PC-9 (cell line): ENCODE data around the gene NFKBIZ. TPM values are rescaled to one million over a fixed set of nuclear protein-coding genes. Genes with fewer than 3 reads are reported as not detected.

Experiments
- BruUV-seq: library from RNA; stranded (reverse); fragments of 400-500 nt; replicated peaks from 2 replicates; lab custom pipeline; 2021; lab: Mats Ljungman, UMichigan
- CTCF ChIA-PET: fragments of 300-600 bp; sonication (Branson Sonifier 250); formaldehyde crosslinking; loops from one replicate; lab custom pipeline; 2022; ENCODE audit warnings: antibody characterized with exemption; lab: Charles Lee
- POLR2A ChIA-PET: fragments of 300-600 bp; sonication (Branson Sonifier 250); formaldehyde crosslinking; loops from one replicate; lab custom pipeline; 2022; ENCODE audit warnings: antibody characterized with exemption; ENCODE audit not compliant: unreplicated experiment; lab: Charles Lee
- DNase-seq, 2 experiments: peaks; one replicate each; pipeline versions ENCODE4 v3.0.0 to v3.0.0-alpha.2; 2015 to 2022; ENCODE audit warnings: mixed read lengths in 1 of 2
- H2AFZ ChIP-seq: fragments of 200-600 bp; sonication (generic); 2 replicates; pipeline ENCODE4 v1.8.1; 2017; ENCODE audit warnings: antibody characterized with exemption
- H3F3A ChIP-seq: fragments of 200-600 bp; sonication (generic); 2 replicates; pipeline ENCODE4 v1.8.1; 2017; ENCODE audit warnings: antibody characterized with exemption, mild to moderate bottlenecking, low read depth; ENCODE audit not compliant: insufficient read depth
- H3K27ac ChIP-seq: fragments of 200-600 bp; sonication (generic); 2 replicates; pipeline ENCODE4 v1.6.1; 2016; ENCODE audit warnings: mixed run types
- H3K27me3 ChIP-seq: fragments of 200-600 bp; sonication (generic); 2 replicates; pipeline ENCODE4 v1.6.1; 2016; ENCODE audit warnings: low read depth, mixed run types; ENCODE audit not compliant: insufficient read depth
- H3K36me3 ChIP-seq: fragments of 200-600 bp; sonication (generic); 2 replicates; pipeline ENCODE4 v1.6.1; 2016; ENCODE audit warnings: low read depth, mixed run types
- H3K4me1 ChIP-seq: fragments of 200-600 bp; sonication (generic); replicated peaks from 2 replicates; pipeline ENCODE4 v1.6.1; 2016; ENCODE audit warnings: mixed run types; ENCODE audit not compliant: insufficient read depth
- H3K4me2 ChIP-seq: fragments of 200-600 bp; sonication (generic); 2 replicates; pipeline ENCODE4 v1.6.1; 2017; ENCODE audit warnings: mixed run types
- H3K4me3 ChIP-seq: fragments of 200-600 bp; sonication (generic); 2 replicates; pipeline ENCODE4 v1.6.1; 2016; ENCODE audit warnings: mixed run types
- H3K79me2 ChIP-seq: fragments of 200-600 bp; sonication (generic); 2 replicates; pipeline ENCODE4 v1.6.1; 2017; ENCODE audit warnings: low read depth, mixed run types
- H3K9me2 ChIP-seq: fragments of 200-600 bp; sonication (generic); 2 replicates; pipeline ENCODE4 v1.8.1; 2017; ENCODE audit warnings: mild to moderate bottlenecking; ENCODE audit not compliant: insufficient read depth
- H3K9me3 ChIP-seq: fragments of 200-600 bp; sonication (generic); 2 replicates; pipeline ENCODE4 v1.8.1; 2016; ENCODE audit warnings: low read depth; ENCODE audit not compliant: insufficient read depth
- H4K20me1 ChIP-seq: fragments of 200-600 bp; sonication (generic); 2 replicates; pipeline ENCODE4 v1.8.1; 2017; ENCODE audit not compliant: insufficient read depth
- EZH2 ChIP-seq: fragments of 200-600 bp; sonication (generic); IDR thresholded peaks from 2 replicates; pipeline ENCODE4 v1.8.0; 2017; ENCODE audit warnings: antibody characterized with exemption, low read depth
- intact Hi-C: fragments of 100-400 bp; cut with micrococcal nuclease; formaldehyde crosslinking; loops from one replicate; pipeline ENCODE4 v1.10.0; 2022; ENCODE audit not compliant: unreplicated experiment
- total RNA-seq: library from RNA; stranded (reverse); gene quantifications from 2 replicates; pipeline ENCODE4 v1.2.3, GENCODE V29; 2021
- TF ChIP-seq, protein P1 (sequence below): fragments of 200-600 bp; sonication (generic); conservative IDR thresholded peaks from 2 replicates; pipeline ENCODE4 v1.6.1; 2017; ENCODE audit warnings: mixed run types, antibody characterized with exemption, mild to moderate bottlenecking, moderate library complexity

NFKBIZ gene
- total RNA-seq, 1 experiment from 2014 or later, result 44.9 TPM

GRCh38 chr3:101851072-101851770 lies 1.9 kb downstream of the NFKBIZ start:
- H4K20me1 ChIP-seq, result peaks cover 10% of the 10 kb centered on the region; the same call in 1 of the 2 replicates
- no peaks in the 10 kb centered on the region for H3K9me3 ChIP-seq
- TF ChIP-seq, protein P1, sequence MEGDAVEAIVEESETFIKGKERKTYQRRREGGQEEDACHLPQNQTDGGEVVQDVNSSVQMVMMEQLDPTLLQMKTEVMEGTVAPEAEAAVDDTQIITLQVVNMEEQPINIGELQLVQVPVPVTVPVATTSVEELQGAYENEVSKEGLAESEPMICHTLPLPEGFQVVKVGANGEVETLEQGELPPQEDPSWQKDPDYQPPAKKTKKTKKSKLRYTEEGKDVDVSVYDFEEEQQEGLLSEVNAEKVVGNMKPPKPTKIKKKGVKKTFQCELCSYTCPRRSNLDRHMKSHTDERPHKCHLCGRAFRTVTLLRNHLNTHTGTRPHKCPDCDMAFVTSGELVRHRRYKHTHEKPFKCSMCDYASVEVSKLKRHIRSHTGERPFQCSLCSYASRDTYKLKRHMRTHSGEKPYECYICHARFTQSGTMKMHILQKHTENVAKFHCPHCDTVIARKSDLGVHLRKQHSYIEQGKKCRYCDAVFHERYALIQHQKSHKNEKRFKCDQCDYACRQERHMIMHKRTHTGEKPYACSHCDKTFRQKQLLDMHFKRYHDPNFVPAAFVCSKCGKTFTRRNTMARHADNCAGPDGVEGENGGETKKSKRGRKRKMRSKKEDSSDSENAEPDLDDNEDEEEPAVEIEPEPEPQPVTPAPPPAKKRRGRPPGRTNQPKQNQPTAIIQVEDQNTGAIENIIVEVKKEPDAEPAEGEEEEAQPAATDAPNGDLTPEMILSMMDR, result no peak
- no peak for TF ChIP-seq EZH2
- 0 out of 2 replicates have a peak overlapping the region, but pooled peaks have one; percentile 80 for H3K27ac ChIP-seq
- intact Hi-C loops, result loop anchor here (5.0 kb wide), 1 partner anchor 226 kb away; no protein-coding TSS in a partner anchor
- H3K36me3 ChIP-seq, result peaks cover 51% of the 10 kb centered on the region
- no TSS peak for BruUV-seq
- no peak for DNase-seq
- ChIA-PET POLR2A (no interaction called here), CTCF (interaction anchor here (1.2 kb wide), 1 partner anchor 374 kb away, joined by 4 read pairs; no protein-coding TSS in a partner anchor)
- H3K4me2 ChIP-seq, result peak overlapping the region; percentile 89
- H3K4me3 ChIP-seq, result peak overlapping the region; percentile 88
- peaks cover 34% of the 10 kb centered on the region for H3K79me2 ChIP-seq
- H3F3A ChIP-seq, result peaks cover 14% of the 10 kb centered on the region
- no peak overlapping the region; the same call in 1 of the 2 replicates for H2AFZ ChIP-seq
- peaks cover 24% of the 10 kb centered on the region for H3K4me1 ChIP-seq
- H3K27me3 ChIP-seq, result no peaks in the 10 kb centered on the region
- peaks cover 4% of the 10 kb centered on the region; the same call in 1 of the 2 replicates for H3K9me2 ChIP-seq

GRCh38 chr3:101851850-101852714 lies 2.8 kb downstream of the NFKBIZ start:
- CTCF ChIA-PET, result interaction anchor here (1.2 kb wide), 1 partner anchor 373 kb away, joined by 4 read pairs; no protein-coding TSS in a partner anchor
- Histone ChIP-seq H3K79me2 (peaks cover 34% of the 10 kb centered on the region), H3K4me3 (peak overlapping the region; percentile 88; the same call in 1 of the 2 replicates), H2AFZ (no peak overlapping the region), H4K20me1 (peaks cover 10% of the 10 kb centered on the region; the same call in 1 of the 2 replicates), H3K9me3 (no peaks in the 10 kb centered on the region), H3K27ac (no peak overlapping the region), H3K4me2 (peak overlapping the region; percentile 89), H3F3A (peaks cover 14% of the 10 kb centered on the region), H3K4me1 (peaks cover 24% of the 10 kb centered on the region), H3K27me3 (no peaks in the 10 kb centered on the region), H3K9me2 (peaks cover 4% of the 10 kb centered on the region; the same call in 1 of the 2 replicates), H3K36me3 (peaks cover 59% of the 10 kb centered on the region)
- no TSS peak for BruUV-seq
- TF ChIP-seq, protein P1, result no peak
- TF ChIP-seq EZH2, result no peak
- POLR2A ChIA-PET, result interaction anchor here (0.6 kb wide), 1 partner anchor 73 kb away, joined by 3 read pairs; no protein-coding TSS in a partner anchor
- no peak for DNase-seq
- intact Hi-C loops, result loop anchor here (5.0 kb wide), 1 partner anchor 225 kb away; no protein-coding TSS in a partner anchor
